Hippocampal formation (tissue), 2 donors: ENCODE measurements around the gene AHDC1.
"Not testable (repeated sequence)": the region's sequence is repeated elsewhere in the genome, so short reads cannot be mapped to it uniquely, and the experiment has no call there.

ENCODE experiments used
- DNase-seq, 2 donors: peaks; one replicate each; lab custom pipeline; 2025; lab: John Stamatoyannopoulos, UW

Gene AHDC1

DNA sequence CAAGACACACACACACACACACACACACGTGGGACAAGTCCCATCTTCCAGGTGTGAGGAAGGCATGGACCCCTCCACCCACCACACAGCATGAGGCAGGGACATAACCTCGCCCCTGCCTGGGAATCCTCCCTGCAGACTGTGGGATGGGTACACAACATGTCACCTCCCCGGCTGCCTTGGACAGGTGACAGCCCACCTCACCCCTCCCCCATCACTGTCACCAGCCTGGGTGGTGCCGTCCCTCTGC lies 40.7 kb downstream of the AHDC1 start:
- DNase-seq = no peak

DNA sequence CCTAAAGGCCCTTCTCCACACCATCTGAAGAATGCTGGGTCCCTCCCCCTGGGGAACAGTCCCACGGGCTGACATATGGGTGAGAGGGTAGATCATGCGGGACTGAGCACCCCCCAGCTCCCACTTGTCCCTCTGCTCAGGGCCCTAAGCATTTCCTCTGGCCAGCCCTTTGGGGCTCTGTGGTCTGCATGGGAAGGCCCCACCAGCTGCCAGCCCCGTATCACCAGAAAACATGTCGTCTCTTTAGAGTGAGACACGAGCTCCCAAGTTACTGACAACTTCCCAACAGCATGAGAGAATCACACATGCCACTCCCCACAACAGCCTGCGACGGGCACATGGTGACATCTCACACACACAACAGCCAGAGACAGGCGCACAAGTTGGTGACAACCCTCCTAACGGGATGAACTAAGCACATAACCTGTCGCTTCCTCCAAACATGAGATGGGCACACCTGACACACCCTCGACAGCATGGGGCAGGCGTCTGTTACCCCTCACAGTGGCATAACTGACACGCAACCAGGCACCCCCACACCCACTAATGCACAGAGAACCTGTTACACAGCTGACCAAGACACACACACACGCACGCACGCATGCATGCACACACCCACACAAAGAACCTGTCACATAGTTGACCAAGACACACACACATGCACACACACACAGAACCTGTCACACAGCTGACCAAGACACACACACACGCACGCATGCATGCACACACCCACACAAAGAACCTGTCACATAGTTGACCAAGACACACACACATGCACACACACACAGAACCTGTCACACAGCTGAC lies 41.2 kb downstream of the AHDC1 start:
- DNase-seq = no peak

DNA sequence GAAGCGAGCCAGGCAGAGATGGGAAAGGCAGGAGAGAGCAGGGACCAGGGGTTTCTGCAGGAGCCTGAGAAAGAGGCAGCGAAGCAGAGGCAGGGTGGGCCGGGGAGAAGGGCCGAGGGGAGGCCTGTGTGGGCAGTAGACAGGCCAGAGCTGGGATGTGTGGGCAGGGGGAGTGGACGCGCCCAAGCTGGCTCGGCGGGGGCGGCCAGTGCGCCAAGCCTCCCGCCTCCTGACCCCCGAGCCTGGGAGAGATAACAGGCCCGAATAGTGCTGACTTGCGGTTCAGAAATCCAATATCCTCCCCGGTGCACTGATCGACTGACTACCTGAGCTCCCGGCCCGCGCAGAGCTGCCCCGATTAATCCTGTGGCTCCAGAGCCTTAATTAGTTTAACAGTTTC lies 41.9 kb downstream of the AHDC1 start:
- no peak for DNase-seq

DNA sequence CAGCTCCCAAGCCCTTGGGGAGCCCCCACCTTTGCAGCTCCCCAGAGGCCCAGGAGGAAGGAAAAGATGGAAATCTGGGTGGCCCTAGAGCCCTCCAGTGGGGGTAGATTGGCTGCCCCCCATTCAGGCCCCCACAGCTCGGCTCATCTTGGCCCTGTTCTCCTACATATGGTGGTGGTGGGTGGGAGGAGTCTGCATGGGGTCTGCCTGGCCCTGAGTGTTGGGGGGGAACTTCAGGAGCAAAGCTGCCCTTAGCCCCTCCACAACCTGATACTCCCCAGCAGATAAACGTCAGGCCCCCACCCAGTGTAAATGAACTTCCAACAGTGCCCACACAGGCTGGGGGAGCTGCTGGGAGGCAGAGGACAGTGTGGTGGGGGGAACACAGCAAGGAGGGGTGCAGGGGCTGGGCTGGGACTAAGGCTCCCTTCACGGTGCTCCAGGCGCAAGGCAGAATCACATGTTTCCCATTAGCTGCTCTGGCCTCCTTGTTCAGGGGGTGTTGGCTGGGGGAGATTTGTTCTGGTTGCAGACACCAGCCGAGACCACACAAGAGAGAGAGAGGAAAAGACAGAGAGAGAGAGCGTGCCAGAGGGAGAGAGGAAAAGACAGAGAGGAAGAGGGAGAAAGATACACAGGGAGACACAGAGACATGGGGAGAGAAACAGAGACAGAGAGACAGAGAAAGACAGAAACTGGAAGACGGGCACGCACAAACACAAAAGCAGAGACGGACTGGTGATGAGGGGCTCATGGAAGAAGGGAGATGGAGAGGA lies 42.6 kb downstream of the AHDC1 start:
- DNase-seq = no peak

DNA sequence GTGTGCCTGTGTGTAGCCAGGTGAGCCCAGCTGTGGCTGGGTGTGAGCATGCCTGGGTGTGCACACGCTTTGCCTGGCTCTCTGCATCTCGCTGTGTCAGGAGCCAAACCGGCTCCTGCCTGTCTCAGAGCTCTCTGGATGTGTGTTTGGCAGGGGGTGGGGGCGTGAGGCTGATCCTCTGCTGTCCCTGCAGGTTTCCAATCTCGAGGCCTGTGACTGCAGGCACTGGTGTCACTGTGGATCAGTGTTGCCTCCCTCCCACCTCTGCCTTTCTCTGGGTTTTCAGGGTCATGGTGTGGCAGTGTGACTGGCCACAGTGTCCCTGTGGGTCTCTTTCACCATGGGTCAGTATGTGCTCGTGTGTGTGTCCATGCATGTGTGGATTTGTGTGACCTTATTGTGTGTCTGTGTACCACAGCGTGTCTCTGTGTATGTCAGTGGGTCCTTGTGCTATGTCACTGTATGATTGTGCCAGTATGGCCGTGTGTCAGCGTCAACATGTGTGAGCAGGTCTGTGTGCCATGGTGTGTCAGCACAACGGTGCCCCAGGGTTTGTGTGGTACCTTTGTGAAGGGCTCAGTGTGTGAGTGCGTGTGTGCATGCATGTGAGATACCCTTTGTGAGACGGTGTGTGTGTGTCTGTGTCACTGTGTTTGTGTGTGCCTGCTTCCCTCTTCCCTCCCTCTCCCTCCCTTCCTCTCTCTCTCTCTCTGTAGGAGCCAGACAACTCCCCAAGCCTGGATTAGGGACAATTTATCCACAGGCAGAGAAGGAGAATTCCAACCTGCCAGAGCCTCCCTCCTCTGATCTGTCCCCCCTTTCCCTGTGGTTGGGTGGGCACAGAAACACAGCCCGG lies 43.4 kb downstream of the AHDC1 start:
- DNase-seq = no peak

DNA sequence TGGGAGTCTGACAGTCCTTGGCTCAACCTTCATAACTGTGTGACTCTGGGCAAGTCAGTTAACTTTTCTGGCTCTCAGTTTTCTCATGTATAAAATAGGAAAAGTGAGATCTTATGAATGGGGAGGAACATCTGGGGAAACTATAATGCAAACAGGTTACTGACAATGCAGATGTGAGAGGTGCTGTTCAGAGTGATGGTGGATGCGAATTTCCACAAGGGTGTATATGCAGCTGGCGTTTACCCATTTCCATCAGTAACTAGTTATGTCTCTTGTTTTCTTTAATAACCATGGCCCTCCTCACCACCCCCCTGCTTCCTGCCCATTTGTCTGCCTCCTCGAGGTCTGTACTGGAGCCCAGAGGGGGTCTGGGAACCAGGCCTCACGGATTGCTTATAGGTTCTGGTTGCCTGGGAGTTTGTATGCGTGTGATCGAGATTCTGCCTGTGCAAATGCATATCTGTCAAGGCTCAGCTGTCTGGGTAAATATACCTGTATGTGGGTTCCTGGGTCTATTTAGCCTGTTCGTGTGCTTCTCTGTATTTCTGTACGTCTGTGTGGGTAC lies 44.4 kb downstream of the AHDC1 start:
- DNase-seq = no peak

DNA sequence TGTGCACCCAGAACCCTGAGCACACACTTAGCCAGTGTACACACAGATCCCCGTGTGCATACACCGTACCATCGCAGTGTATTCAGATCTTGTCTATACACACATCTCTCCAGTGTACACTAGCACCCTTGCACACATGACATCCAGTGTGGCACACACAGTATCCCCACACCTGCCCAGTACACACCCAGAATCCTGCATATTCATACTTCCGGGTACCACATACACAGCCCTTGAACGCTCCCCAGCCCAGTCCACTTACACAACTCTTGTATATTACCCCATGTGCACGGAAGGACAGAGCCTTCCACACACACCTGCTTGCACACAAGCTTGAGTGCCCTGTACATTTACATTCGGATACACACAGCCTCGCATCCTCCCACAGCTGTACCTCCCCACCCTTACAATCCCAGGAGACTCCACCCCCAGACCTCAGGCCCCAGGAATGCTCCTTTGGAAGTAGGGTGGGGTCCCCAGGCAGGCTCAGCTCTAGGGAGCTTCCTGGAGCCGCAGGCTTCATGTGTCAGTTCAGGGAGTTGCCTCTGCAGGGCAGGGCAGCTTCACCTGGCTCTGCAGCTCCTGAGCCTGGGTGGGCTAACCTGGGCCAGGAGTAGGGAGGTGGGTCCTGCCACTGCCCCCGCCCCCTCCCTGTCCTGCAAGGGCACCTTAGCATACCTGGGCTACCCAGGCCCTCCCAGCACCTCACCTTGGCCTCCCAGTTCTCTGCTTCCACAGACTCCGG lies 46.2 kb downstream of the AHDC1 start:
- DNase-seq = no peak

DNA sequence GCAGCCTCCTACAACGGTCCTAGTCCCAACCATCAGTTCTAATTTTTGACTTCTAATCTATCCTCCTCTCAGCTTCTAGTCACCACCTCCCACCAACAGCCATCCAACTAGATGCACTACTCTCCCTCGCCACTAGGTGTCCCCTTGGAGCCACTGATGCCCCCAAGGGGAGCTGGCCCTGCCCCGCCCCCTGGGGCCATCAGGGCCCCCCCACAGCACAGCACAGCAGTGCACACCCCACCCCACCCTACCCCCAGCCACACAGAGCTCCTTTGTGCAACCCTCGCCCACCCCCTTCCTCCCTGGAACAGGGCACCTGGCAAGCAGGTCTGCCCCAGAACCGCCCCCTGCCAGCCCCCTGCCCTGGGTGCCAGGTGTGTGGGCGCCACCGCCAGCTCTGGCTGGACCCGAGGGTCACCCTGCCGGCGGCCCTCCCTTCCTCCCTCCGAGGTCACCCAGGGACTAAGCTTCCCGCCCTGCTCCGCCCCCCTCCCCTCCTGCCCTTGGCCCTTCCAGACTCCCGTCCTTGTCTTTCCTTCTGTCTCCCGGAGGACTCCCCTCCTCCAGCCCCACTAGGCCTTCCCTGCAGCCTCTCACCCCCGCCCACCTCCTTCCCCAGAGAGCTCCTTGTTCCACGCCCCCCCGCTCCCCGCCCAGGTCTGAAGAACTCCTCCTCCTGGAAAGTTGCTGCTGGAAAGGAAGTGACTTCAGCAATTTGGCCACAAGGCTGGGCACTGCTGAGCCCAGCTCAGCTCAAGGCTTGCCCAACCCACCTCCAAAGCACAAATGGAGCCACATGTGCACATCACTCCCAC lies 47.0 kb downstream of the AHDC1 start:
- DNase-seq = peak; percentile 55 to 70

DNA sequence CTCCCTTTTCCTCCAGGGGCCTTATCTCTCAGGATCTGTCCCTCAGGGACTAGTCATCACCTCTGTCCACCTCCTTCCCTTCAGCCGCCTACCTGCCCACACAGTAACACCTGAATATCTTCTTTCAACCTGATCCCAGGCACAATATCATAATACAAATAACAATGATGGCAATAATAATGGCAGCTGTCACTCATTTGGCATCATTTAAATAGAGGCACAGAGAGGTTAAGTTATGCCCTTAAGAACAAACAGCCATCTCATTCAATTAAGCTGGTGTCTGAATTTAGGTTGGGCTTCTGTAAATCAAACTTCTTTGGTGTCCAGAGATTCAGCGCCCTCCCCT lies 47.5 kb downstream of the AHDC1 start:
- no peak for DNase-seq

DNA sequence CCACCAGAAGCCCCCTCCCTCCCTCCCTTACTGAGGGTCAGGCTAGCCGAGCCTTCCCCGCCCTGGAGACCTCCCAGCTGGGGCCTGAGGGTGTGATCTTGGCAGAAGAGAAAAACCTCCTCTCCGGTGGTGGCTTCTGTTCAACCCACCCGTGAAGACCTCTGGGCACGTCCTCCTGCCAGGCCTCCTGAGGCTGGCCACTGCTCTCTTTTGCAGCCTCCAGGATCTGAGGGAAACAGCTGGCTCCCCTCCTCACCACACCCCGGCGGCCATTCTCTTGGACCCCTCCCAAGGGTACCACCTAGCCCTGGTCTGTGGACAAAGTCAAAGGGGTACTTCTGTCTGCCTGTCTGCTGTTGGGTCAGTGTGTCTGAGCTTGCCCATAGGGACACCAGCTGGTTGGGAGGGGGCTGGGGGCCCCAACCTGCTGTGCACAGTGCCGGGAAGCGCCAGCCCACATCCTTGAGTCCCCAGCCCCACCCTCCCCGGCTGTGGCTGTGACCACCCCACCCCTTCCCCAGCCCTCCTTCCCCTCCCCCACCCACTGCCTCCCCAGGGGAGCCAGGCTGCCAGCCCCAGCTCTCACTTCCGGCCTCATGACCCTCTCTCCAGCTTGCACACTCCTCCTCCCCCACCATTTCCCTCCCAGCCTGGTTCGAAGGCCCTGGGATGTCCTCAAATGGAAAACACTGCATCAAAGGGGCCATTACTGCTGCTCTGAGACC lies 48.1 kb downstream of the AHDC1 start:
- DNase-seq = no peak

DNA sequence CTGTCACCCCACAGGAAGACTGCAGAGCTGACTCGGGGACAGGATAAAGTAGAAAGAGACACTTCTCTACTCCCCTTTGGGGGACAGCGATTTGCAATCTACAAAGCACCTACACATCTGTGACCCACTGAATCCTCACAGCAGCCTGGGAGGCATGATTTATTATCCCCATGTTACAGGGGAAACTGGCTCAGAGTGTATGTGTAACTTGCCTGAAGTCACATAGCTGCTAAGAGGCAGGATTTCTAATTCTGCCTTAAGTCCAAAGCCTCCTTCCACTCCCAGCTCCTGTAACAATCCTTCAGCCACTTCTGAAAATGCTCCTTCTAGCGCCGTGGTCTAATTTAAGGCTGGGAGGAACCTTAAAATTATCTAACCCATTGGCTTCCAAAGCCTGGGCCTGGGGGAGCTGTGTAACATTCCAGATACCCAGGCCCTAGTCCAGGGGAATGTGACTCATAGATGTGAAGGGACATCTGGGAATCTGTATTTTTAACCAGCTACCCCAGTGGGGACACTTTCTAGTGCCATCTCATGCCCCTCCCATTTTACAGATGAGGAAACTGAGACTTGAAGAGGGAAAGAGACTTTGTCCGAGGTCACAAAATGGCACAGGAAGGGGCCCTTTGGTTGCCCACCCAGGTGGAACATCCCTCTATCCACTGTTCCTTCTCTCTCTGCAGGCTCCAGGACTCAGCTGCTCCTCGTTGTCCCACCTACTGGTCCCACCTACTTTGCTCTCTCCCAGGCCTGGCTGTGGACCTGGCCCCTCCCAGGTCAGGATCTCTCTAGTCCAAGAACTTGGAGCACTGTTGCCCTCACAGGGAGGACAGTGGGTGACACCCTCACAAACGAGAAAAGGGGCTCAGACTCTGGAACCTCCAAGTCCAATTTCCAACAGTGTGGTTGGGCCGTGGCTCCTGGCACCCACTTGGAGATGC lies 48.9 kb downstream of the AHDC1 start:
- no peak for DNase-seq

DNA sequence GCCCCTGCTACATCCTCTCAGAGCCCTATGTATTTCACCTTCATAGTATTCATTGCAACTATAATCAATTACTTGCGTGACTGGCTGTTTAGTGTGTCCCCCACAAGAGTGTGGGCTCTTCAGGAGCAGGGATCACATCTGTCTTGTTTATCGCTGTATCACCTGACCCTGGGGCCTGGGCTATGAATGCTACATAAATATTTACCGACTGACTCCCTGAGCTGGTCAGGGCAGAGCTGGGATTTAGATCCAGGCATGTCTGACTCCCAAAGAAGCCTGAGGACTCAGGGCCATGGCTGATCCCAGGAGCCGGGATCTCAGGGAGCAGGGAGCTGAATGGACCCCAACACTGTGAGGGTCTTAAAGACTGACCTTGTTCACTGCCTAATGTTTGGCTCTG lies 49.7 kb downstream of the AHDC1 start:
- no peak for DNase-seq

DNA sequence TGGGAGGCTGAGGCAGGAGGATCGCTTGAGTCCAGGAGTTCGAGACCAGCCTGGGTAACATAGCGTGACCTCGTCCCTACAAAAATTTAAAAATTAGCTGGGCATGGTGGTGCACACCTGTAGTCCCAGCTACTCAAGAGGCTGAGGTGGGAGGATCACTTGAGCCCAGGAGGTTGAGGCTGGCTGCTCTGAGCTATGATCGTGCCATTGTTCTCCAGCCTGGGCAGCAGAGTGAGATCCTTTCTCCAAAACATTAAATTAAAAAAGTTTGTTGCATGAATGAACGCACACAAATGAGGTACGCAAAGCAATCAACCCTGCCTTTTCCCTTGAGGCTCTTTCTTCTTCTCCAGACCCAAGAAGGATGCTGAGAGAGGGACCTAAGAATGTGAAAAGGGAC lies 50.1 kb downstream of the AHDC1 start:
- DNase-seq = not testable (repeated sequence)

DNA sequence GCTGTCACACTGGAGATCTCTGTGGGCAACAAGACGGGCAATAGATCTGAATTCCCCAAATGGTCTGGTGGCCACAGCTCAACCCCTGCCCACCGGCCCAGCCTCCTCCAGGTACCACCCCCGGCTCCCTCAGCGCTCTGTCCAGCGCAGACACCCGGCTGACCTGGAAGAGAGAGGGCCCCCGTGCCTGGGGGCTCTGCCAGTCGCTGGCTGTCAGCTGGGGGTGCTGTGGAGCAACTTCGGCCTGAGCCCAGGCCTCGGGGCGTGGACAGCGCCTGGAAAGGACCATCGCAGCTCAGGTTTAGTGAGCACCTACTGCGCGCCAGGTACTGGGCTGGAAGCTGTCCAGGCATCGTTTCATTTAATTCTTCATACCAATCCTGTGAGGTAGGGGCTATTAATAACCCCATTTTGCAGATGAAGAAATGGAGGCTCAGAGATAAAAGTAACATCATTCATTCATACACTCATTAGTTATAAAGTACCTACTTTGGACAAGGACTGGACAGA lies 51.0 kb downstream of the AHDC1 start:
- no peak for DNase-seq

DNA sequence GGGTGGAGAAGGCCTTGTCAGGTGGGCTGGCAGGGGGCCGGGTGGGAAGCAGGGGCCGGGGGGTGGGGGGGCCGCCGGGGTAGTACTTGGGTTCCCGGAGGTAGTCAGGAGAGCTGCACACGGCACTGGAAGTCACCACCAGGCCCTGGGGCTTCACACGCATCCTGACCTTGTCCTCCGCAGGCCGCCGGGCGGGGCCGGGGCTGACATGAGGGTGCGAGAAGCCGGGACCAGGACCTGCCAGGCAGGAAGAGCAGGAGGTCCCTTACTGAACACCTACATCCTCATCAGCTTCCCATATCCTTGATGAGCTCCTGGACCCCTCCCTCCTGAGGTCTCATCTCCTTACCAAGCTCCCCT lies 52.0 kb downstream of the AHDC1 start:
- DNase-seq = no peak

DNA sequence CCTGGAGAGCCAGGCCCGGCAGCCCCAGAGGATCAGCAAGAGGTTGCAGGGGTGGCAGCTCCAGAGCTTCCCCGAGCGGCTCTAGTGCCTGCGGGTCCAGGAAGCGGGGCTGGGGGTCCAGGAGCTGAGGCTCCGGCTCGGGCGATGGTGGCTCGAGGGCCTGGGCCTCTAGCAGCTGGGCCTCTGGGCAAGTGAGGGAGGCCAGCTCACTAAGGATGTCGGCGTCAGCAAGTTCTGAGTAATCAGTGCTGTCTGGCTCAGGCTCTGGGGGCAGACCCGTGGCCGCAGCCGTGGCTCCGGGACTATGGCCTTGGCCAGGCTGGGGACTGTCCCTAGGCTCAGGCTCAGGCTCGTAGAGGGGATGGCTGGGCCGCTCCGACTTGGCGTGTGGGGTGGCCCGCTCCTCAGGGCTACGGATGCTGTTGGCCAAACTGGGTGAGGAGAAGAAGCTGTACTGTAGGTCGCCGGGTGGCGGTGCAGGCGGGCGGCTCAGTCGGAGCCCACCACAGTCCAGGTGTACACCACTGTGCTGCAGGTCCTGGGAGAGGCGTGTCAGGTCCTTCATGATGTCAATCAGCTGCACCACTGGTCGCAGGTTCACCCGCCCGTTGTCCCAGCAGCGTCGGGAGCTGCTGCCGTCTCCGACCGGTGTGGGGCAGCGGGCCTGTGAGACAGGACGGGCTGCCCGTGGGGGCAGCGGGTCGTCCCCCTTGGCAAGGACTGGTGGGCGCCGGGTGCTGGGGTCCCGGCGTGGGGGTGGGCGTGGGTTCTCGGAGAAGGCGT lies 52.6 kb downstream of the AHDC1 start:
- no peak for DNase-seq

DNA sequence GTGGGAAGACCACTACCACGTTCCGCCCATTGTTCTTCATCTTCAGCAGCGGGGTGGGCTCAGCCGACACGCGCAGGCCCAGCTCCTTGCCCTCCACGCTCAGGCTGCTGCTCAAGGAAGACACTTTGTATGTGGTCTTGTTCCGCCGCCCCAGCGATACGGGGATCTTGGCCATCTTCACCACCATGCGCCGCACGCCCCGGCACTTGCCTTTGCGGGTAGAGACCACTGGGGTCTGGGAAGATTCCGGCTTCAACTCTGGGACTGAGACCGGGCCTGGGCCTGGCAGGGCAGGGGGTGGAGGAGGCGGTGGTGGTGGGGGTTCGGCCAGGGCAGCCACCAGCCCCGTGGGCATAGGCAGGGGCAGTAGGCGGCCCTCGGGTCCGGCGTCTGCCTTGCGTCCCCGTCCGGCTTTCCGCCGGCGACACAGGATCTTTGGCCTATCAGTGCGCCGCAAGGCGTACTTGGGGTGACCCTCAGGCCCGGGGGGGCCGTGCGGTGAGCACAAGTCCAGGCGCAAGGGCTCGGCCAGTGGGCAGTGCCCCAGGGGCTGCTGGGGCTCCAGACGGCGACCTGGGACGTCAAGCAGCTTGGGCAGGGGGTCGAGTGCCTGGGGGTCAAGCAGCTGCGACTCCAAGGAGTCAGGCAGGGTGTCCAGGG lies 53.3 kb downstream of the AHDC1 start:
- no peak for DNase-seq
